ENCODE results near the gene OTOGL. TPM values are rescaled to one million over a fixed set of nuclear protein-coding genes. Genes with fewer than 3 reads are reported as not detected.

OTOGL gene
- polyA plus RNA-seq, 1 of the 3 experiments (the other 2 are of a cell fraction), result 0.61 TPM

DNA sequence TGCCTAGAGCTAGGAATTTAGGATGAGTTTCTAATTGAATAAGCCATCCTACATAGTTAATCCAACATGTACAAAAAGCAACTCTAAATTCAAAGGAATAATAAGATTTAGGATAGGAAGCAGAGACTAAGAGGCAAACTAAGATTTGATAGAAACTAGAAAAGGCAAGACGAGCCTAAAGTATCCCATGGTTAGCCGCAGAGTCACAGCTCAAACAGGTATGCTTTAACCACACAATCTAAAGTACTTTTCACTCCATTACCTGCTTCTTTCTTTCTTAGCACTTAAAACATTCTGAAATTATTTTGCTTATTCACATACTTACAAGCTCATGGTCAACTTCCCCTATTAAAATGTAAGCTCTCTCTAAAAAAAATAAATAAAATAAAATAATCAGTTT is 51.8 kb downstream of the OTOGL start:
- DNase-seq, result no peak
- 29% methylated on average over 2 of the region's 2 CpGs for WGBS (ENCODE audit: low lambda C conversion rate)

DNA sequence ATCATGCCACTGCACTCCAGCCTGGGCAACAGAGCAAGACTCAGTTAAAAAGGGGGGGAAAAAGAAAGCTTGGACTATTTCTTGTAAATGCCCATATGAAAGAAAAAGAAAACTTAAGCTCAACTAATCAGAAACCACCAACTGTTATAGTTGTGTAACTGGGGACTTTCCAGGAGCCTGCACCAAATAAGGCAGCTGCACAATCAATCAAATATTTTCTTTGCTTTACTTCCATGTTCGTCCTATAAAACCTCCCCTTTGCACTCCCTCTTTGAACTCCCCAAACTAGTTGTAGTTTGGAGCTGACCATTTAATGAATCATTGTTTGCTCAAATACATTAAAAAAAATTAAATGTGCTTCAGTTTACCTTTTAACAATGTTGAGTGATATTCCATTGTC is 54.9 kb downstream of the OTOGL start:
- no peak for DNase-seq
- Histone ChIP-seq H3F3A (replicated peaks; ENCODE audit: insufficient read depth) (peaks cover 3% of the 10 kb centered on the region), H3K9me2 (no peaks in the 10 kb centered on the region), H3K27me3 (ENCODE audit: insufficient read depth) (no peaks in the 10 kb centered on the region), H3K9me3 (no peaks in the 10 kb centered on the region), H3K79me2 (ENCODE audit: insufficient read depth) (no peaks in the 10 kb centered on the region), H4K20me1 (ENCODE audit: insufficient read depth) (no peaks in the 10 kb centered on the region), H3K27ac (ENCODE audit: low read depth in 2 of 2, low read length in 1 of 2) (no peak overlapping the region), H2AFZ (ENCODE audit: low read depth) (no peak overlapping the region), H3K36me3 (replicated peaks in 1 of 2; ENCODE audit: control insufficient read depth in 1 of 2, insufficient read depth in 2 of 2, low read length in 1 of 2) (no peaks in the 10 kb centered on the region), H3K4me2 (no peak overlapping the region), H3K9ac (no peak overlapping the region), H3K4me1 (ENCODE audit: control insufficient read depth in 1 of 2, insufficient read depth in 2 of 2, low read depth in 1 of 2, low read length in 1 of 2) (no peaks in the 10 kb centered on the region), H3K4me3 (ENCODE audit: low read depth in 2 of 2, low read length in 1 of 2) (no peak overlapping the region)
- CTCF ChIA-PET, result interaction anchor here (0.8 kb wide), 1 partner anchor 13 kb away, joined by 3 read pairs; no protein-coding TSS in a partner anchor
- POLR2A ChIA-PET, result no interaction called here
- WGBS (ENCODE audit: low lambda C conversion rate), result 32% methylated on average over 1 of the region's 1 CpG
- TF ChIP-seq RFX5 (IDR thresholded peaks at IDR 0.05; ENCODE audit: low read length) (no peak), MXI1 (IDR thresholded peaks at IDR 0.05; ENCODE audit: low read depth, low read length) (no peak), ELF1 (IDR thresholded peaks at IDR 0.05) (no peak), CHD2 (IDR thresholded peaks at IDR 0.05; ENCODE audit: low read length, partially characterized antibody) (no peak), POLR2AphosphoS5 (IDR thresholded peaks at IDR 0.05; ENCODE audit: low read depth, low read length) (no peak), GABPA (IDR thresholded peaks at IDR 0.05; ENCODE audit: low read depth) (no peak), TCF12 (IDR thresholded peaks at IDR 0.05) (no peak), JUND (IDR thresholded peaks at IDR 0.05) (no peak), EZH2phosphoT487 (IDR thresholded peaks at IDR 0.05; ENCODE audit: borderline replicate concordance, low read depth) (no peak), FOSL2 (IDR thresholded peaks at IDR 0.05; ENCODE audit: borderline replicate concordance, low read depth) (no peak), NFIC (IDR thresholded peaks at IDR 0.05; ENCODE audit: borderline replicate concordance) (no peak), TEAD4 (IDR thresholded peaks at IDR 0.05; ENCODE audit: borderline replicate concordance, insufficient read depth) (no peak), MEF2A (IDR thresholded peaks at IDR 0.05; ENCODE audit: borderline replicate concordance, low read depth) (no peak)
- TF ChIP-seq, protein P1, sequence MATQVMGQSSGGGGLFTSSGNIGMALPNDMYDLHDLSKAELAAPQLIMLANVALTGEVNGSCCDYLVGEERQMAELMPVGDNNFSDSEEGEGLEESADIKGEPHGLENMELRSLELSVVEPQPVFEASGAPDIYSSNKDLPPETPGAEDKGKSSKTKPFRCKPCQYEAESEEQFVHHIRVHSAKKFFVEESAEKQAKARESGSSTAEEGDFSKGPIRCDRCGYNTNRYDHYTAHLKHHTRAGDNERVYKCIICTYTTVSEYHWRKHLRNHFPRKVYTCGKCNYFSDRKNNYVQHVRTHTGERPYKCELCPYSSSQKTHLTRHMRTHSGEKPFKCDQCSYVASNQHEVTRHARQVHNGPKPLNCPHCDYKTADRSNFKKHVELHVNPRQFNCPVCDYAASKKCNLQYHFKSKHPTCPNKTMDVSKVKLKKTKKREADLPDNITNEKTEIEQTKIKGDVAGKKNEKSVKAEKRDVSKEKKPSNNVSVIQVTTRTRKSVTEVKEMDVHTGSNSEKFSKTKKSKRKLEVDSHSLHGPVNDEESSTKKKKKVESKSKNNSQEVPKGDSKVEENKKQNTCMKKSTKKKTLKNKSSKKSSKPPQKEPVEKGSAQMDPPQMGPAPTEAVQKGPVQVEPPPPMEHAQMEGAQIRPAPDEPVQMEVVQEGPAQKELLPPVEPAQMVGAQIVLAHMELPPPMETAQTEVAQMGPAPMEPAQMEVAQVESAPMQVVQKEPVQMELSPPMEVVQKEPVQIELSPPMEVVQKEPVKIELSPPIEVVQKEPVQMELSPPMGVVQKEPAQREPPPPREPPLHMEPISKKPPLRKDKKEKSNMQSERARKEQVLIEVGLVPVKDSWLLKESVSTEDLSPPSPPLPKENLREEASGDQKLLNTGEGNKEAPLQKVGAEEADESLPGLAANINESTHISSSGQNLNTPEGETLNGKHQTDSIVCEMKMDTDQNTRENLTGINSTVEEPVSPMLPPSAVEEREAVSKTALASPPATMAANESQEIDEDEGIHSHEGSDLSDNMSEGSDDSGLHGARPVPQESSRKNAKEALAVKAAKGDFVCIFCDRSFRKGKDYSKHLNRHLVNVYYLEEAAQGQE (IDR thresholded peaks at IDR 0.05; ENCODE audit: low read depth, low read length), result no peak
- TF ChIP-seq, protein P2, sequence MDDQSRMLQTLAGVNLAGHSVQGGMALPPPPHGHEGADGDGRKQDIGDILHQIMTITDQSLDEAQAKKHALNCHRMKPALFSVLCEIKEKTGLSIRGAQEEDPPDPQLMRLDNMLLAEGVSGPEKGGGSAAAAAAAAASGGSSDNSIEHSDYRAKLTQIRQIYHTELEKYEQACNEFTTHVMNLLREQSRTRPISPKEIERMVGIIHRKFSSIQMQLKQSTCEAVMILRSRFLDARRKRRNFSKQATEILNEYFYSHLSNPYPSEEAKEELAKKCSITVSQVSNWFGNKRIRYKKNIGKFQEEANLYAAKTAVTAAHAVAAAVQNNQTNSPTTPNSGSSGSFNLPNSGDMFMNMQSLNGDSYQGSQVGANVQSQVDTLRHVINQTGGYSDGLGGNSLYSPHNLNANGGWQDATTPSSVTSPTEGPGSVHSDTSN (IDR thresholded peaks at IDR 0.05), result no peak
- TF ChIP-seq, protein P3, sequence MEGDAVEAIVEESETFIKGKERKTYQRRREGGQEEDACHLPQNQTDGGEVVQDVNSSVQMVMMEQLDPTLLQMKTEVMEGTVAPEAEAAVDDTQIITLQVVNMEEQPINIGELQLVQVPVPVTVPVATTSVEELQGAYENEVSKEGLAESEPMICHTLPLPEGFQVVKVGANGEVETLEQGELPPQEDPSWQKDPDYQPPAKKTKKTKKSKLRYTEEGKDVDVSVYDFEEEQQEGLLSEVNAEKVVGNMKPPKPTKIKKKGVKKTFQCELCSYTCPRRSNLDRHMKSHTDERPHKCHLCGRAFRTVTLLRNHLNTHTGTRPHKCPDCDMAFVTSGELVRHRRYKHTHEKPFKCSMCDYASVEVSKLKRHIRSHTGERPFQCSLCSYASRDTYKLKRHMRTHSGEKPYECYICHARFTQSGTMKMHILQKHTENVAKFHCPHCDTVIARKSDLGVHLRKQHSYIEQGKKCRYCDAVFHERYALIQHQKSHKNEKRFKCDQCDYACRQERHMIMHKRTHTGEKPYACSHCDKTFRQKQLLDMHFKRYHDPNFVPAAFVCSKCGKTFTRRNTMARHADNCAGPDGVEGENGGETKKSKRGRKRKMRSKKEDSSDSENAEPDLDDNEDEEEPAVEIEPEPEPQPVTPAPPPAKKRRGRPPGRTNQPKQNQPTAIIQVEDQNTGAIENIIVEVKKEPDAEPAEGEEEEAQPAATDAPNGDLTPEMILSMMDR (IDR thresholded peaks at IDR 0.05), result no peak
- TF ChIP-seq, protein P4, sequence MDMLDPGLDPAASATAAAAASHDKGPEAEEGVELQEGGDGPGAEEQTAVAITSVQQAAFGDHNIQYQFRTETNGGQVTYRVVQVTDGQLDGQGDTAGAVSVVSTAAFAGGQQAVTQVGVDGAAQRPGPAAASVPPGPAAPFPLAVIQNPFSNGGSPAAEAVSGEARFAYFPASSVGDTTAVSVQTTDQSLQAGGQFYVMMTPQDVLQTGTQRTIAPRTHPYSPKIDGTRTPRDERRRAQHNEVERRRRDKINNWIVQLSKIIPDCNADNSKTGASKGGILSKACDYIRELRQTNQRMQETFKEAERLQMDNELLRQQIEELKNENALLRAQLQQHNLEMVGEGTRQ (IDR thresholded peaks at IDR 0.05; ENCODE audit: borderline replicate concordance, low read depth, low read length), result no peak

More for the DNA sequence above, 51.8 kb downstream of the OTOGL start:
- H3K36me3 ChIP-seq (replicated peaks in 1 of 2; ENCODE audit: control insufficient read depth in 1 of 2, insufficient read depth in 2 of 2, low read length in 1 of 2), result no peaks in the 10 kb centered on the region
- no peaks in the 10 kb centered on the region for H3K79me2 ChIP-seq (ENCODE audit: insufficient read depth)
- no peak overlapping the region for H3K27ac ChIP-seq (ENCODE audit: low read depth in 2 of 2, low read length in 1 of 2)
- no peak overlapping the region for H2AFZ ChIP-seq (ENCODE audit: low read depth)
- H3K4me1 ChIP-seq (ENCODE audit: control insufficient read depth in 1 of 2, insufficient read depth in 2 of 2, low read depth in 1 of 2, low read length in 1 of 2), result no peaks in the 10 kb centered on the region
- H3K9ac ChIP-seq, result no peak overlapping the region
- no peaks in the 10 kb centered on the region for H3F3A ChIP-seq (replicated peaks; ENCODE audit: insufficient read depth)
- H4K20me1 ChIP-seq (ENCODE audit: insufficient read depth), result no peaks in the 10 kb centered on the region
- no peaks in the 10 kb centered on the region for H3K9me2 ChIP-seq
- no peak for TF ChIP-seq POLR2AphosphoS5 (IDR thresholded peaks at IDR 0.05; ENCODE audit: low read depth, low read length)
- TF ChIP-seq, protein P5, sequence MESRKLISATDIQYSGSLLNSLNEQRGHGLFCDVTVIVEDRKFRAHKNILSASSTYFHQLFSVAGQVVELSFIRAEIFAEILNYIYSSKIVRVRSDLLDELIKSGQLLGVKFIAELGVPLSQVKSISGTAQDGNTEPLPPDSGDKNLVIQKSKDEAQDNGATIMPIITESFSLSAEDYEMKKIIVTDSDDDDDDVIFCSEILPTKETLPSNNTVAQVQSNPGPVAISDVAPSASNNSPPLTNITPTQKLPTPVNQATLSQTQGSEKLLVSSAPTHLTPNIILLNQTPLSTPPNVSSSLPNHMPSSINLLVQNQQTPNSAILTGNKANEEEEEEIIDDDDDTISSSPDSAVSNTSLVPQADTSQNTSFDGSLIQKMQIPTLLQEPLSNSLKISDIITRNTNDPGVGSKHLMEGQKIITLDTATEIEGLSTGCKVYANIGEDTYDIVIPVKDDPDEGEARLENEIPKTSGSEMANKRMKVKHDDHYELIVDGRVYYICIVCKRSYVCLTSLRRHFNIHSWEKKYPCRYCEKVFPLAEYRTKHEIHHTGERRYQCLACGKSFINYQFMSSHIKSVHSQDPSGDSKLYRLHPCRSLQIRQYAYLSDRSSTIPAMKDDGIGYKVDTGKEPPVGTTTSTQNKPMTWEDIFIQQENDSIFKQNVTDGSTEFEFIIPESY (IDR thresholded peaks at IDR 0.05; ENCODE audit: borderline replicate concordance, low read depth), result no peak
- H3K4me2 ChIP-seq, result no peak overlapping the region
- no peaks in the 10 kb centered on the region for H3K27me3 ChIP-seq (ENCODE audit: insufficient read depth)
- H3K4me3 ChIP-seq (ENCODE audit: low read depth in 2 of 2, low read length in 1 of 2), result no peak overlapping the region
- no peaks in the 10 kb centered on the region for H3K9me3 ChIP-seq
- ChIA-PET POLR2A (no interaction called here), CTCF (no interaction called here)
